Glutamatergic neuron (in vitro differentiated cells): ENCODE measurements around the gene TRAF3IP1. TPM values are rescaled to one million over a fixed set of nuclear protein-coding genes. Genes with fewer than 3 reads are reported as not detected.

ENCODE experiments used
- DNase-seq: peaks from one replicate; pipeline ENCODE4 v3.0.0; 2022
- H3K27ac Mint-ChIP-seq: one replicate; pipeline ENCODE4 v1.8.0; 2020; ENCODE audit warnings: mild to moderate bottlenecking, mixed read lengths, inconsistent platforms; ENCODE audit not compliant: unreplicated experiment
- H3K27me3 Mint-ChIP-seq: one replicate; pipeline ENCODE4 v1.8.0; 2020; ENCODE audit warnings: mild to moderate bottlenecking, moderate library complexity, mixed read lengths, inconsistent platforms; ENCODE audit not compliant: unreplicated experiment
- H3K36me3 Mint-ChIP-seq: one replicate; pipeline ENCODE4 v1.8.0; 2020; ENCODE audit warnings: mild to moderate bottlenecking, mixed read lengths, inconsistent platforms; ENCODE audit not compliant: unreplicated experiment
- H3K4me1 Mint-ChIP-seq: one replicate; pipeline ENCODE4 v1.8.0; 2020; ENCODE audit warnings: mild to moderate bottlenecking, low read depth, mixed read lengths, inconsistent platforms; ENCODE audit not compliant: unreplicated experiment
- H3K4me3 Mint-ChIP-seq: one replicate; pipeline ENCODE4 v1.8.0; 2020; ENCODE audit warnings: mild to moderate bottlenecking, mixed read lengths, inconsistent platforms; ENCODE audit not compliant: unreplicated experiment
- H3K9me3 Mint-ChIP-seq: one replicate; pipeline ENCODE4 v1.8.0; 2020; ENCODE audit warnings: mild to moderate bottlenecking, moderate library complexity, mixed read lengths, inconsistent platforms; ENCODE audit not compliant: unreplicated experiment
- total RNA-seq: library from RNA; stranded (reverse); fragmentation: NEBNext Ultra II Directional; extraction: Animal tissue kit (Norgen Biotek cat#: 25700); gene quantifications from one replicate; pipeline ENCODE4 v1.2.1, GENCODE V29; 2021; ENCODE audit not compliant: unreplicated experiment
- TF ChIP-seq, protein P1 (sequence below): fragments of 200-600 bp; sonication (generic); IDR thresholded peaks from one replicate; pipeline ENCODE4 v1.5.0; 2021; ENCODE audit not compliant: partially characterized antibody, unreplicated experiment

Gene TRAF3IP1
- total RNA-seq, 1 donor from 2014 or later = 10.3 TPM

GRCh38 chr2:238397356-238397755 is 77.0 kb downstream of the TRAF3IP1 start:
- DNase-seq = no peak
- TF ChIP-seq, protein P1, sequence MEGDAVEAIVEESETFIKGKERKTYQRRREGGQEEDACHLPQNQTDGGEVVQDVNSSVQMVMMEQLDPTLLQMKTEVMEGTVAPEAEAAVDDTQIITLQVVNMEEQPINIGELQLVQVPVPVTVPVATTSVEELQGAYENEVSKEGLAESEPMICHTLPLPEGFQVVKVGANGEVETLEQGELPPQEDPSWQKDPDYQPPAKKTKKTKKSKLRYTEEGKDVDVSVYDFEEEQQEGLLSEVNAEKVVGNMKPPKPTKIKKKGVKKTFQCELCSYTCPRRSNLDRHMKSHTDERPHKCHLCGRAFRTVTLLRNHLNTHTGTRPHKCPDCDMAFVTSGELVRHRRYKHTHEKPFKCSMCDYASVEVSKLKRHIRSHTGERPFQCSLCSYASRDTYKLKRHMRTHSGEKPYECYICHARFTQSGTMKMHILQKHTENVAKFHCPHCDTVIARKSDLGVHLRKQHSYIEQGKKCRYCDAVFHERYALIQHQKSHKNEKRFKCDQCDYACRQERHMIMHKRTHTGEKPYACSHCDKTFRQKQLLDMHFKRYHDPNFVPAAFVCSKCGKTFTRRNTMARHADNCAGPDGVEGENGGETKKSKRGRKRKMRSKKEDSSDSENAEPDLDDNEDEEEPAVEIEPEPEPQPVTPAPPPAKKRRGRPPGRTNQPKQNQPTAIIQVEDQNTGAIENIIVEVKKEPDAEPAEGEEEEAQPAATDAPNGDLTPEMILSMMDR = no peak
- peaks cover 9% of the 10 kb centered on the region for H3K27me3 Mint-ChIP-seq
- peak overlapping the region; percentile 72 for H3K27ac Mint-ChIP-seq
- H3K4me3 Mint-ChIP-seq = peak overlapping the region; percentile 30
- H3K9me3 Mint-ChIP-seq = peaks cover 5% of the 10 kb centered on the region
- H3K4me1 Mint-ChIP-seq = peaks cover 16% of the 10 kb centered on the region
- H3K36me3 Mint-ChIP-seq = peaks cover 7% of the 10 kb centered on the region

GRCh38 chr2:238398577-238398976 is 78.3 kb downstream of the TRAF3IP1 start:
- no peak for DNase-seq
- Mint-ChIP-seq H3K27me3 (peaks cover 9% of the 10 kb centered on the region), H3K4me1 (peaks cover 16% of the 10 kb centered on the region), H3K4me3 (no peak overlapping the region), H3K9me3 (peaks cover 5% of the 10 kb centered on the region), H3K27ac (no peak overlapping the region), H3K36me3 (peaks cover 8% of the 10 kb centered on the region)
- TF ChIP-seq, protein P1 = no peak

DNA sequence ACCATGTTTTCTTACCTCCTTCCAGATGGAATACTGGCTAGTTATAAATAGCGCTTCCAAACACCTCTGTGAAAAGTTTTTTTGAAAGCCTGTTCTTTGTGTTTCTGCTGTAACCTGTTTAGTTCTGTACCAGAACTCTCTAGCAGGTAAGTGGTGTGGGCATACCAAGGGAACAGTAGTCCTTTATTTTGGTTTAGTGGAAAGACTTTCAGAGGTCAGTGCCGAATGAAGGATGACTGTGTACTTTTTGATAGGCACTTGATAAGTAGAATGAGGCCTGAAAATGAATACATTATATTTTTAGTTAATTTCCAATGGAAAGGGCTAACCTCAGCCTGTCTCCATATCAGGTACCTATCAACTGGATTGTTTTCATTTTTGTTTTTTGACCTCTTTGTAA is 78.8 kb downstream of the TRAF3IP1 start:
- Mint-ChIP-seq H3K27me3 (peaks cover 9% of the 10 kb centered on the region), H3K4me3 (no peak overlapping the region), H3K27ac (no peak overlapping the region), H3K9me3 (peaks cover 5% of the 10 kb centered on the region), H3K36me3 (peaks cover 11% of the 10 kb centered on the region), H3K4me1 (peaks cover 16% of the 10 kb centered on the region)
- TF ChIP-seq, protein P1 = no peak
- DNase-seq = no peak

DNA sequence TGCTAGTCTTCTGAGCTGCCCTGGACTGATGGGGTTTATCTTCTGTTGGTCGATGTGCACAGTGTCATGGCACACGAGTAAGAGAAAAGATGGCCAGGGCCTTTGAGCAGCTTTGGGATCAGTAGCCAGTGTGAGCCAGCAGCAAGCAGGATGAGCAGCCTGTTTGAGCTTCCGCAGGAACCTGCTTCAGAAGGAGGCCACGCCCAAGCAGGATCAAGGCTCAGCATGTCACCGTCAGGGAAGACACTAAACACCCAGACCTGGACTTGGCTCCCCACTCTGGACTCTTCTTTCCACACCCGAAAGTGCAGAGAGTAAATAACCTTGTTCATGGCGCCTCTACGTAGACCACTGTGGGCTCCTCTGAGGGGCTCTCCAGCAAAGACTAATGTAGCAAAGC is 81.2 kb downstream of the TRAF3IP1 start:
- H3K4me1 Mint-ChIP-seq = peaks cover 19% of the 10 kb centered on the region
- no peak overlapping the region for H3K27ac Mint-ChIP-seq
- TF ChIP-seq, protein P1 = no peak
- H3K36me3 Mint-ChIP-seq = peaks cover 4% of the 10 kb centered on the region
- no peak for DNase-seq
- no peak overlapping the region for H3K4me3 Mint-ChIP-seq
- H3K27me3 Mint-ChIP-seq = peaks cover 9% of the 10 kb centered on the region
- peaks cover 6% of the 10 kb centered on the region for H3K9me3 Mint-ChIP-seq

- TF ChIP-seq, protein P1 = no peak
- peaks cover 3% of the 10 kb centered on the region for H3K9me3 Mint-ChIP-seq
- H3K4me3 Mint-ChIP-seq = no peak overlapping the region
- H3K36me3 Mint-ChIP-seq = peaks cover 4% of the 10 kb centered on the region
- peaks cover 4% of the 10 kb centered on the region for H3K4me1 Mint-ChIP-seq
- DNase-seq = no peak
- H3K27ac Mint-ChIP-seq = no peak overlapping the region
- H3K27me3 Mint-ChIP-seq = peaks cover 3% of the 10 kb centered on the region
Observed at GRCh38 chr2:238403632-238404405, 83.5 kb downstream of the TRAF3IP1 start.
